K562 (cell line): Measurements from ENCODE around the gene FGR.

Experiments used
- CBFB ChIP-seq: sonication (generic); formaldehyde crosslinking; IDR thresholded peaks from 2 replicates; pipeline ENCODE4 v1.4.0; 2020; ENCODE audit warnings: mild to moderate bottlenecking, missing genetic modification reagents
- CBX2 ChIP-seq: fragments of 200-600 bp; sonication (generic); IDR thresholded peaks from one replicate; pipeline ENCODE4 v1.6.1; 2012; ENCODE audit warnings: mild to moderate bottlenecking, low read length, inconsistent platforms; ENCODE audit not compliant: insufficient read depth, poor library complexity, severe bottlenecking
- CTCF ChIP-seq, 3 experiments: IDR thresholded peaks in 2 of 3; conservative IDR thresholded peaks in 1 of 3; 2 replicates each; pipeline ENCODE4 v1.5.1; 2011 to 2012; ENCODE audit warnings: low read length in 3 of 3, mild to moderate bottlenecking in 3 of 3, control low read depth in 2 of 3, improper control_type of control experiment in 1 of 3, inconsistent platforms in 1 of 3, low read depth in 1 of 3, mixed read lengths in 1 of 3, moderate library complexity in 1 of 3; ENCODE audit not compliant: insufficient read depth in 2 of 3
- GTF2A2 ChIP-seq: IDR thresholded peaks from 2 replicates; pipeline ENCODE4 v1.6.1; 2016; ENCODE audit warnings: mild to moderate bottlenecking, missing genetic modification characterization, missing compliant biosample characterization
- MYC ChIP-seq, 2 experiments: fragments of 250-450 bp in 1 of 2; sonication (Bioruptor Pico) in 1 of 2; IDR thresholded peaks; 2 replicates each; pipeline versions ENCODE4 v1.5.1 to v1.6.1; 2012 to 2021; ENCODE audit warnings: low read depth in 2 of 2, borderline replicate concordance in 1 of 2, improper control_type of control experiment in 1 of 2, low read length in 1 of 2, mild to moderate bottlenecking in 1 of 2, moderate library complexity in 1 of 2

- TF ChIP-seq GTF2A2 (tag) = no peak
- no peak for TF ChIP-seq CBX2
- no peak for TF ChIP-seq MYC (IDR thresholded peaks at IDR 0.05; ENCODE audit: low read depth, low read length)
- TF ChIP-seq MYC (CRISPR knock-in tag; IDR thresholded peaks at IDR 0.05; ENCODE audit: borderline replicate concordance, low read depth) = no peak
- TF ChIP-seq CBFB (CRISPR knock-in tag) = no peak
- TF ChIP-seq CTCF (IDR thresholded peaks at IDR 0.05 in 2 of 3, conservative IDR thresholded peaks at IDR 0.05 in 1 of 3; ENCODE audit: insufficient read depth in 2 of 3, low read depth in 1 of 3, low read length in 3 of 3) = no peak
Measured at GRCh38 chr1:27633640-27634176, 1.3 kb downstream of the FGR start.
